CD4-positive, alpha-beta T cell (primary cell): ENCODE data around the gene IL7R. TPM values are rescaled to one million over a fixed set of nuclear protein-coding genes. Genes with fewer than 3 reads are reported as not detected.
A peak's percentile ranks its signal among the peaks of the same experiment; 100 is the strongest.

ENCODE experiments used
- ATAC-seq: fragments of 200-7000 bp; cut with Tn5 transposase; one replicate; pipeline ENCODE4 v1.10.0; 2022; ENCODE audit warnings: mild to moderate bottlenecking; ENCODE audit not compliant: poor library complexity
- CTCF ChIA-PET: fragments of 350-600 bp; sonication (Branson Sonifier 250); formaldehyde crosslinking; loops from one replicate; lab custom pipeline; 2021; ENCODE audit warnings: antibody characterized with exemption, inconsistent platforms; lab: Charles Lee
- POLR2A ChIA-PET: fragments of 350-600 bp; sonication (Branson Sonifier 250); formaldehyde crosslinking; loops from one replicate; lab custom pipeline; 2021; ENCODE audit warnings: antibody characterized with exemption, inconsistent platforms; lab: Charles Lee
- DNase-seq, 14 experiments: peaks; one replicate each; pipeline ENCODE4 v3.0.0-alpha.2; 2013 to 2020; ENCODE audit warnings: mixed read lengths in 2 of 14
- H3K27ac ChIP-seq, 2 donors: one replicate each; pipeline versions ENCODE4 v1.5.1 to v1.7.0; 2013; ENCODE audit warnings: low read length in 2 of 2, low read depth in 1 of 2, mild to moderate bottlenecking in 1 of 2
- H3K27me3 ChIP-seq, 2 experiments: 1 replicate in 1 of 2; 2 replicates in 1 of 2; pipeline versions ENCODE4 v1.6.1 to v1.7.0; 2013; ENCODE audit warnings: low read length in 2 of 2, control low read depth in 1 of 2, mild to moderate bottlenecking in 1 of 2, moderate library complexity in 1 of 2; ENCODE audit not compliant: insufficient read depth in 2 of 2, control insufficient read depth in 1 of 2
- H3K36me3 ChIP-seq: one replicate; pipeline ENCODE4 v1.6.1; 2013; ENCODE audit warnings: low read length, control low read depth; ENCODE audit not compliant: insufficient read depth
- H3K4me1 ChIP-seq: one replicate; pipeline ENCODE4 v1.6.1; 2013; ENCODE audit warnings: low read length, control low read depth; ENCODE audit not compliant: insufficient read depth
- H3K4me3 ChIP-seq: one replicate; pipeline ENCODE4 v1.5.1; 2013; ENCODE audit warnings: mild to moderate bottlenecking, low read length, moderate library complexity
- H3K9me3 ChIP-seq, 2 experiments: 1 replicate in 1 of 2; 2 replicates in 1 of 2; pipeline versions ENCODE4 v1.6.1 to v1.7.0; 2013; ENCODE audit warnings: low read length in 2 of 2, mild to moderate bottlenecking in 2 of 2, control low read depth in 1 of 2, moderate library complexity in 1 of 2; ENCODE audit not compliant: control insufficient read depth in 1 of 2, insufficient read depth in 1 of 2
- H3K27ac Mint-ChIP-seq: one replicate; pipeline ENCODE4 v1.8.0; 2020; ENCODE audit warnings: mixed read lengths
- H3K27me3 Mint-ChIP-seq: one replicate; pipeline ENCODE4 v1.8.0; 2021; ENCODE audit warnings: mixed read lengths
- H3K36me3 Mint-ChIP-seq: one replicate; pipeline ENCODE4 v1.8.0; 2021; ENCODE audit warnings: low read depth, mixed read lengths
- H3K4me1 Mint-ChIP-seq: one replicate; pipeline ENCODE4 v1.8.0; 2021; ENCODE audit warnings: low read depth, mixed read lengths
- H3K4me3 Mint-ChIP-seq: one replicate; pipeline ENCODE4 v1.8.0; 2020; ENCODE audit warnings: mild to moderate bottlenecking, mixed read lengths
- H3K9me3 Mint-ChIP-seq: one replicate; pipeline ENCODE4 v1.8.0; 2020; ENCODE audit warnings: mixed read lengths
- intact Hi-C, 2 experiments: fragments of 100-400 bp; cut with DNase I in 1 of 2; cut with micrococcal nuclease in 1 of 2; formaldehyde crosslinking; loops; one replicate each; pipeline versions ENCODE4 v1.15.1 to v1.9.0; 2023 to 2025; cut with DNase I, micrococcal nuclease
- total RNA-seq, 174 experiments: library from RNA in 2 of 174; stranded (reverse) in 2 of 174; gene quantifications; one replicate each; pipeline ENCODE4 v1.2.3 and lab custom pipeline; 2021 to 2026
- TF ChIP-seq, protein P1 (sequence below): fragments of 200-600 bp; IDR thresholded peaks from one replicate; pipeline ENCODE4 v1.8.0; 2022; ENCODE audit warnings: antibody characterized with exemption, mild to moderate bottlenecking

Gene IL7R
- total RNA-seq, 2 experiments from 2014 or later, result 623 to 638 TPM

DNA sequence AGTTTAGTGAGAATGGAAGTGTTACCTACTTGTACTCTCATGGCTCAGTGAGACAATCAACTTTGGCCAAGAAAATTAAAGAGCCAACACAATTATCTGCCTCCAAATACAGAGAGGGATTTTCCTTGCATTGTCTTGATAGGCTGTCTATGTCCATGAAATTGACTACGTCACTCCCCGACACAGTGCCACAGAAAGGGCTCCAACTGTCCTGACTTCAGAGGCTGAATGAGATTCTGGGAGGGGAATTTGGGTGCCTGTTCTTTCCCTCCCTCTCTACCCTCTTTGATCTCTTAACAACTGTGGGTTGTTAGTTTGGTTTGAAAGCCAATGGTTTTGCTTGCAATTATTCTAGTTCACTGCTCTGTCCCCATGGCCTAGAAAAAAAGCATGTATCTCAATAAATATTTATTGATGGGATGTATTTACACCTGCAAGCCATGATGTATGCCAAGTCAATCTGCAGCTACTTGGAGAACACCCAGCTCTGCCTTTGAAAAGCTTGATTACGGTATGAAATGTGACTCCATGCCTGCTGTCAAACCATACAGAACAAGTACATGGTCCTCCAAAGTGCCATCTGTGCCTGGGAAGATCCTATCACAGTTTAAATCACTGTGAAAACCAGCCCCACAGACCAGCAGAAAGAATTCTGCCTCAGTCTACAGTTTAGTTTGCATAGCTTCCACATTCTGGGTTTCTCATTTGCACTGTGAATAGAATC, 44.4 kb downstream of the IL7R start:
- H3K36me3 ChIP-seq, result no peaks in the 10 kb centered on the region
- ChIA-PET CTCF (interaction anchor here (1.0 kb wide), 1 partner anchor 11 kb away, joined by 3 read pairs; no protein-coding TSS in a partner anchor), POLR2A (no interaction called here)
- DNase-seq (peak in 2 of 14 experiments; percentile 20 to 36), ATAC-seq (no peak)
- no peak overlapping the region for H3K27ac Mint-ChIP-seq
- TF ChIP-seq, protein P1, sequence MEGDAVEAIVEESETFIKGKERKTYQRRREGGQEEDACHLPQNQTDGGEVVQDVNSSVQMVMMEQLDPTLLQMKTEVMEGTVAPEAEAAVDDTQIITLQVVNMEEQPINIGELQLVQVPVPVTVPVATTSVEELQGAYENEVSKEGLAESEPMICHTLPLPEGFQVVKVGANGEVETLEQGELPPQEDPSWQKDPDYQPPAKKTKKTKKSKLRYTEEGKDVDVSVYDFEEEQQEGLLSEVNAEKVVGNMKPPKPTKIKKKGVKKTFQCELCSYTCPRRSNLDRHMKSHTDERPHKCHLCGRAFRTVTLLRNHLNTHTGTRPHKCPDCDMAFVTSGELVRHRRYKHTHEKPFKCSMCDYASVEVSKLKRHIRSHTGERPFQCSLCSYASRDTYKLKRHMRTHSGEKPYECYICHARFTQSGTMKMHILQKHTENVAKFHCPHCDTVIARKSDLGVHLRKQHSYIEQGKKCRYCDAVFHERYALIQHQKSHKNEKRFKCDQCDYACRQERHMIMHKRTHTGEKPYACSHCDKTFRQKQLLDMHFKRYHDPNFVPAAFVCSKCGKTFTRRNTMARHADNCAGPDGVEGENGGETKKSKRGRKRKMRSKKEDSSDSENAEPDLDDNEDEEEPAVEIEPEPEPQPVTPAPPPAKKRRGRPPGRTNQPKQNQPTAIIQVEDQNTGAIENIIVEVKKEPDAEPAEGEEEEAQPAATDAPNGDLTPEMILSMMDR, result no peak
- no peaks in the 10 kb centered on the region for H3K27me3 Mint-ChIP-seq
- peaks cover 26% of the 10 kb centered on the region for H3K4me1 ChIP-seq
- no peak overlapping the region for H3K27ac ChIP-seq
- no peaks in the 10 kb centered on the region for H3K9me3 Mint-ChIP-seq
- intact Hi-C loops, result no loop called here
- H3K4me3 Mint-ChIP-seq, result no peak overlapping the region
- H3K9me3 ChIP-seq, result no peaks in the 10 kb centered on the region
- H3K4me3 ChIP-seq, result no peak overlapping the region
- H3K36me3 Mint-ChIP-seq, result no peaks in the 10 kb centered on the region
- peaks cover 64% of the 10 kb centered on the region for H3K4me1 Mint-ChIP-seq
- H3K27me3 ChIP-seq, result no peaks in the 10 kb centered on the region

DNA sequence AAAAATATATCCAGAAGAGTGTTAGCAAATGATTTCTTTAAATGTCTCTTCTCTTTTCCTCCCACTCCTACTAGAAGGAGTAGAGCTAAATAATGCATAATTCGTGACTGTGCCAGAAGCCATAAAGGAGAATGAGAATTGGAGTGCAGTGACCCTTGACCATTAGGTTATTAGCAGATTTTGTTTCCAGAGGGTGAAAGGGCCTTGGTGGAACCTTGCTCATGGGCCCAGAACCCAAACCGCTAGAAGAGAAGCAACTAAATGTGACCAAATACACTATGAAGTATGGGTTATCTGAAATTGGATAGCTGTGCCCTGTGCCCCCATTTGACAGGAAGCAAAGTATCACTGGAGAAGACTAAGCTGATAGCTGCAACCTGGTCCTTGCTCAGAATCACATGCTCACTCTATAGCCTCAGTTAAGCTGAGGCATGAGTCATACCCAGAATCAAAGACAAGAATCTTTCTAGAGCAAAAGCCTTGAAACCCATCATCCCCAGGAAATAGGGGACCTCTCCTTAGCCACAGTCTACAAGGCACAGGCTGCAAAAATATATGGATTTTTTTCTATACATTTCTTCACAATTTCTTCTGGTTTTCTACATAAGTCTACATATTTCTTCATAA, 45.5 kb downstream of the IL7R start:
- H3K36me3 Mint-ChIP-seq, result no peaks in the 10 kb centered on the region
- ChIA-PET CTCF (interaction anchor here (0.8 to 1.0 kb wide), 2 partner anchors 12 to 251 kb away, joined by 3 read pairs; no protein-coding TSS in a partner anchor), POLR2A (interaction anchor here (1.0 kb wide), 1 partner anchor 48 kb away, joined by 3 read pairs; no protein-coding TSS in a partner anchor)
- no peaks in the 10 kb centered on the region for H3K27me3 Mint-ChIP-seq
- no peaks in the 10 kb centered on the region for H3K36me3 ChIP-seq
- peaks cover 62% of the 10 kb centered on the region for H3K4me1 Mint-ChIP-seq
- no peak overlapping the region for H3K4me3 Mint-ChIP-seq
- ATAC-seq (peak; percentile 73), DNase-seq (peak in 4 of 14 experiments; percentile 30 to 52 (median 50))
- no peak overlapping the region for H3K4me3 ChIP-seq
- no peaks in the 10 kb centered on the region for H3K27me3 ChIP-seq
- peaks cover 26% of the 10 kb centered on the region for H3K4me1 ChIP-seq
- TF ChIP-seq, protein P1, result no peak
- no peaks in the 10 kb centered on the region for H3K9me3 ChIP-seq
- peak overlapping the region; percentile 19 for H3K27ac Mint-ChIP-seq
- no peaks in the 10 kb centered on the region for H3K9me3 Mint-ChIP-seq
- no peak overlapping the region for H3K27ac ChIP-seq
- intact Hi-C loops, result no loop called here

DNA sequence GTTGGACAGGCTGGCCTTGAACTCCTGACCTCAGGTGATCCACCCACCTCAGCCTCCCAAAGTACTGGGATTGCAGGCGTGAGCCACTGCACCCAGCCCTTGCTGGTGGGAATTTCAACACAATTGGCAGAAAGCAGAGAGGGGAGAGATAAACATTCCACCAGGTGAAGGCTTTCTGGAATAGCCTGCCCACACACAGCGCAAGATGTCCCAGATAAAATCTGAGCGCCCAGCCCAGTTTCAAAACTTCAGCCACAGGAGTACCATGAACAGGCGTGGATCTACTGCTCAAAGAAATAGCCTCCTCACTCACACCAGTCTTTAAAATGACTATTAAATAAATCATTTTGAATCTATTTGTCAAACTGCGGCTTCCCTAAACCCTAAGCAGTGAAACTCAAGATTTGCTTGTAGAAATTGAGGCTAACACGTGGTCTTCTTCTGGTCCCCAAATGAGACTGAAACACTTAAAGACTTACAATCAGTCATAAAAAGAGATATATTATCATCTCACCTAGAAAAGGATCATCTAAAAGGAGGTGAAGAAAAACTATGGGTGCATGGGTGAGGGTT, 47.0 kb downstream of the IL7R start:
- Mint-ChIP-seq H3K9me3 (no peaks in the 10 kb centered on the region), H3K27me3 (no peaks in the 10 kb centered on the region), H3K4me3 (no peak overlapping the region), H3K36me3 (no peaks in the 10 kb centered on the region), H3K4me1 (peaks cover 65% of the 10 kb centered on the region), H3K27ac (no peak overlapping the region)
- ChIA-PET POLR2A (interaction anchor here (0.7 to 1.2 kb wide), 2 partner anchors 22 to 182 kb away, joined by 3 to 5 read pairs; no protein-coding TSS in a partner anchor), CTCF (interaction anchor here (2.1 kb wide), 1 partner anchor 21 kb away, joined by 7 read pairs; no protein-coding TSS in a partner anchor)
- DNase-seq, result no peak
- TF ChIP-seq, protein P1, result no peak
- Histone ChIP-seq H3K4me3 (no peak overlapping the region), H3K36me3 (no peaks in the 10 kb centered on the region), H3K4me1 (peaks cover 30% of the 10 kb centered on the region), H3K27me3 (no peaks in the 10 kb centered on the region), H3K27ac (no peak overlapping the region), H3K9me3 (no peaks in the 10 kb centered on the region)
- no peak for ATAC-seq
- intact Hi-C loops, result no loop called here
